Brain pericyte (primary cell): ENCODE results near the gene DDX55.
"Not testable (repeated sequence)": the region's sequence is repeated elsewhere in the genome, so short reads cannot be mapped to it uniquely, and the experiment has no call there.

ENCODE experiments used
- DNase-seq: peaks from one replicate; pipeline ENCODE4 v3.0.0-alpha.2; 2012; ENCODE audit warnings: low read depth, low spot score

The DDX55 gene

GRCh38 chr12:123601602-123602489 is at the start of gene DDX55:
DDX55 (plus strand) TSS chr12:123602099; CDS start chr12:123602149, 50 bp downstream.
- peak; percentile 58 for DNase-seq

DNA sequence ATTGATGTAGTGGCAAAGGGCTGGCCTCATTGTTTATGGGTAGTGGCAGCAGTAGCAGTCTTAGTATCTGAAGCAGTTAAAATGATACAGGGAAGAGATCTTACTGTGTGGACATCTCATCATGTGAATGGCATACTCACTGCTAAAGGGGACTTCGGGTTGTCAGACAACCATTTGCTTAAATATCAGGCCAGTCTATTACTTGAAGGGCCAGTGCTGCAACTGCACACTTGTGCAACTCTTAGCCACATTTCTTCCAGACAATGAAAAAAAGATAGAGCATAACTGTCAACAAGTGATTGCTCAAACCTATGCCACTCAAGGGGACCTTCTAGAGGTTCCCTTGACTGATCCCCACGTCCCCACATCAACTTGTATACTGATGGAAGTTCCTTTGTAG is 47.8 kb upstream of the DDX55 start:
- DNase-seq: not testable (repeated sequence)

- not testable (repeated sequence) for DNase-seq
Observed at GRCh38 chr12:123554843-123555242, 47.1 kb upstream of the DDX55 start.

- DNase-seq: not testable (repeated sequence)
Observed at GRCh38 chr12:123558487-123558886, 43.4 kb upstream of the DDX55 start.

GRCh38 chr12:123559468-123559867 is 42.4 kb upstream of the DDX55 start:
- DNase-seq: no peak

GRCh38 chr12:123571343-123571813 is 30.5 kb upstream of the DDX55 start:
- DNase-seq: peak; percentile 12

- no peak for DNase-seq
Observed at GRCh38 chr12:123572391-123572790, 29.5 kb upstream of the DDX55 start.

DNA sequence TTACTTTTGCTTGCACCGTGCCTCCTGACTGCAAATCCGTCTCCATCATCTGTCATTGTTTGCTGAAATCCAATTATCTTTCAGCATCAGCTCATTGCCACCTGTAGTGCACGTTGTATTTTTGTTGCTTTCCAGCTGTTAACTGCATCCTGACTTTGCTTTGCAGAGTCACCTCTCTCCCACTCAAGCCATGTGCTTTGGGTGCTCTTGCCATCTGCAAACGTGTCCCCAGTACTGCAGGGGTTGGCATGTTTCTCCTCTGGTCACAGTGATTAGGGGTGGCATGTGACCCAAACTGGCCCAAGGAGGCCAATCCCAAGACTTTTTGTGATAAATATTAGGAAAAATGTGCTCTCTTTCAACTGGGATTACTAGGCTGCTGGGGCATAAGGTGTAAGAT is 28.0 kb upstream of the DDX55 start:
- no peak for DNase-seq

- DNase-seq: no peak
Observed at GRCh38 chr12:123576611-123577010, 25.3 kb upstream of the DDX55 start.

GRCh38 chr12:123578243-123578642 is 23.7 kb upstream of the DDX55 start:
- DNase-seq: no peak

DNA sequence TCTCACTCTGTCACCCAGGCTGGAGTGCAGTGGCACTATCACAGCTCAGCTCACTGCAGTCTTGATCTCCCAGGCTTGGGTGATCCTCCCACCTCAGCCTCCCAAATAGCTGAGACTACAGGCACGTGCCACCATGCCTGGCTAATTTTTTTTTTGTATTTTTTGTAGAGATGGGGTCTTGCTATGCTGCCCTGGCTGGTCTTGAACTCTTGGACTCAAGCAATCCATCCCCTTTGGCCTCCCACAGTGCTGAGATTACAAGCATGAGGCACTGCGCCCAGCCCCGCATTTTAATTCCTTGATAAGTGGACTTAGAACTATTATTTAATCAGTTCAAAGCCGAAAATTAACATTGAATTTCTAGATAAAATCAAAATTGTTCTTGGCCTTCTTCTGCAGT is 23.1 kb upstream of the DDX55 start:
- DNase-seq: not testable (repeated sequence)

- no peak for DNase-seq
Observed at GRCh38 chr12:123580772-123581171, 21.1 kb upstream of the DDX55 start.

DNA sequence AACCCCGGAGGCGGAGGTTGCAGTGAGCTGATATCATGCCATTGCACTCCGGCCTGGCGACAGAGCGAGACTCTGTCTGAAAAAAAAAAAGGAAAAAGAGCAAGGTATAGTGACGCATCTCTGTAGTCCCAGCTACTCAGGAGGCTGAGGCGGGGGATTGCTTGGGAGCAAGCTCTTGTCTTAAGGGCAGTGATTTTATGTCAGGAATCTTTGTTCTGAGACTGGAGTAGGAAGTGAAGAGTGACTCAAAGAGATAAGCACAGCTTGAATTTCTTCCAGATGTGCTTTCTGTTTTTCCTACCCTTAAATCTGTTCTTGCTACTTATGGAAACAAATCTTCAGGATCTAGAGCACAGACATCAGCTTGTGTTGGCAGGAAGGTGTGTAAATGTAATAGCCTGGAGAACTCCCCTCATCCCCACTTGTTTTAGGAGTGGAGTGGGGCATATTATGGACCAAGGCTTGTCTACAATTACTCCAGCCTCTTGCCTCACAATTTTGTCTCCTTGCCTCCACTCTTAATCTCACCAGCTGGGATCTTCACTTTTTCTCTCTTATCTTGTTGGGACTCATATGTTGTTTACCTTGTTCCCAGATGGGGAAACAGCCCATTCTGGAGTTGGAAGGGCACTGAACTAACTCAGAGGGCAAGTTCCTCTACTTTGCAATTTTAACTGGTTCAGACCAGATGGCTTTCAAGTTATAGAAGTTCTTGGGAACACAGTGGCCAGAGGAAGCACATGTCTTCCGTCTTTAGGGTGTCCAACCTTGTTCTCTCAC is 10.0 kb upstream of the DDX55 start:
- no peak for DNase-seq

- no peak for DNase-seq
Observed at GRCh38 chr12:123595729-123596128, 6.2 kb upstream of the DDX55 start.

- no peak for DNase-seq
Observed at GRCh38 chr12:123597100-123597499, 4.8 kb upstream of the DDX55 start.

DNA sequence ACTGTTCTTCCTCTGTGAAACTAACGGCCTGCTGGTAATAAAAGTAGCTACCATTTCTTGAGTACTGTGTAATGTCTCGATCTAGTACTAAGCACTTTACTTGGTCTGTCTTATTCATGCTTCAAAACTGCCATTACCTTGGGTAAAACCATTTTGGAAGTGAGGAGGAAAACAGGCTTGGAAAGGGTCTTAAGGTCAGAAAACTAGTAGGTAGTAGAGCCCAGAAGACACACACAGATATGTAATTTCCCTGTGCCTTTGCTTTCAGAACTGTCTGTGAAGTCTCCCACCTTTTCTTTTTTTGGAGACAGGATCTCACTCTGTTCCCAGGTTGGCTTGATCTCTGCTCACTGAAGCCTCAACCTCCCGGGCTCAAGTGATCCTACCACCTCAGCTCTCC is 3.4 kb upstream of the DDX55 start:
- no peak for DNase-seq

- no peak for DNase-seq
Observed at GRCh38 chr12:123599310-123599709, 2.6 kb upstream of the DDX55 start.

DNA sequence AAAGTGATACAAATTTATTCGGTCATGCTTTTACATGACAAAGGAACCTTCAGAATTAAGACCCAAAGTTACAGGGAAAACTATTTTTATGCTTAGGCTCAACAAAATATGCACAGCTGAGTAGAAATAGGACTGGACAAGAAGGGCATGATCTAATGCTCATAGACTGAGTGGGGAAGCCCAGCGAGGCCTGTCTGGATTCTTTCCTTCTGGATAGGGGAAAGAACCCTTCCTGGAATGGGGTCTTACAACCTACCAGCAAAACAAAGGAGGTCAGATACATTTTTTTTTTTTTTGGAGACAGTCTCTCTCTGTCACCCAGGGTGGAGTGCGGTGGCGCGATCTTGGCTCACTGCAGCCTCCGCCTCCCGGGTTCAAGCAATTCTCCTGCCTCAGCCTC is 2.2 kb upstream of the DDX55 start:
- DNase-seq: no peak

GRCh38 chr12:123602651-123603195 is 824 bp downstream of the DDX55 start:
- no peak for DNase-seq

DNA sequence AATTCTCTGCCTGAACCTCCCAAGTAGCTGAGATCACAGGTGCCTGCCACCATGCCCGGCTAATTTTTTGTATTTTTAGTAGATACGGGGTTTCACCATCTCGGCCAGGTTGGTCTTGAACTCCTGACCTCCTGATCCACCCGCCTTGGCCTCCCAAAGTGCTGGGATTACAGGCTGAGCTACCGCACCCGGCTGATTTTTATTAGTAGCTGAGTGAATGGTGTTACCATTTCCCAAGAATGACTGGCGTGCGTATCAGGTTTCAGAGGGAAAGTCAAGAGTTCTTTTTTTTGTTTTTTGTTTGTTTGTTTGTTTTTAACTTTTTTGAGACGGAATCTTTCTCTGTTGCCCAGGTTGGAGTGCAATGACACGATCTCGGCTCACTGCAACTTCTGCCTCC is 1.6 kb downstream of the DDX55 start:
- not testable (repeated sequence) for DNase-seq

DNA sequence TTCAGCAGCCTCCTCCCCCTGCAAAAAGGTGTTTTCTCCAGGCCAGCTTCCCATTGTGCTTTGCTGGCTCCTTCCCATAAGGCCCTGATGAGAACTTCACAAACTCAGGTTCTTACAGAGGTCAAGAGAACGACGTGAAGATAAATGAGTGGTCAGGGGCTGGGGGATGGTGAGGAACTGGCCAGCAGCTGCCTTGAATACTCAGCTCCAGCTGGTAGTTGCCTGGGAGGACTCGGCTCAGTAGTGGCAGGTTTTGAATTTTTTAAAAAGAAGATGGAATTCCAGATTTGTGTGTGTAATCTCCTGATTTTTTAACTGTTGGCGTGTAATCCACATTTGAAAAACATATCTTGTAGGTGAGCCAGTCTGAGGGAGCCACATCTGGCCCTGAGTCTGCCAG is 5.9 kb downstream of the DDX55 start:
- no peak for DNase-seq

DNA sequence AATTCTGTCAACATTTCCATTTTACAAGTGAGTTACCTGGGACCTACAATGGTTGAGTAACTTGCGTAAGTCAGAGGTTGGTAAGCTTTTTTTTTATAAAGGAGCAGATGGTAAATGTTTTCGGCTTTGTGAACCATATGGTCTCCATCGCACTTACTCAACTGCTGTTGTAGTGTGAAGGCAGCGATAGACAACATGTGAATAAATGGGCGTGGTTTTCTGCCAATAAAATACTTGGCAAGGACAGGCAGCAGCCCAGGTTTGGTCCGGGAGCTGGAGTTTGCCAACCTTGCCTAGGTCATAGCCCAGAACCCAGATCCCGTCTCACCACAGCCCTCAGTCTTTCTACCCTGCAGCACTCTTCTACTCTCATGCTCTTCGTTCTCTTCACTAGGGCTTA is 6.3 kb downstream of the DDX55 start:
- no peak for DNase-seq
